Prostate gland (tissue), 2 donors: ENCODE data around the gene ACTL9.

Source experiments
- CTCF ChIP-seq, 4 experiments: fragments of 200-600 bp in 2 of 4; fragments of 450-650 bp in 2 of 4; sonication (generic) in 2 of 4; IDR thresholded peaks; 1 replicate in 3 of 4; 2 replicates in 1 of 4; pipeline ENCODE4 v1.5.1; 2016 to 2019; ENCODE audit warnings: antibody characterized with exemption in 4 of 4, mild to moderate bottlenecking in 2 of 4, moderate library complexity in 2 of 4
- POLR2A ChIP-seq: fragments of 450-650 bp; IDR thresholded peaks from one replicate; pipeline ENCODE4 v1.6.1; 2016; ENCODE audit warnings: antibody characterized with exemption, mild to moderate bottlenecking

GRCh38 chr19:8700956-8701355, 2.4 kb upstream of the ACTL9 start:
- no peak for TF ChIP-seq CTCF (IDR thresholded peaks at IDR 0.05)
- no peak for TF ChIP-seq POLR2A
